ENCODE results near the gene PAQR4.

Gene PAQR4

GRCh38 chr16:2956579-2956956 is 12.6 kb upstream of the PAQR4 start:
- TF ChIP-seq CTCF (IDR thresholded peaks at IDR 0.05): no peak

- no peak for TF ChIP-seq CTCF (IDR thresholded peaks at IDR 0.05)
These were observed 9.9 kb upstream of the PAQR4 start for GRCh38 chr16:2959206-2959605.

- TF ChIP-seq CTCF (IDR thresholded peaks at IDR 0.05): no peak
These were observed 8.8 kb upstream of the PAQR4 start for GRCh38 chr16:2960183-2961010.

GRCh38 chr16:2962334-2963073 is 6.6 kb upstream of the PAQR4 start:
- TF ChIP-seq CTCF (IDR thresholded peaks at IDR 0.05): no peak

GRCh38 chr16:2963074-2963722 is 6.0 kb upstream of the PAQR4 start:
- no peak for TF ChIP-seq CTCF (IDR thresholded peaks at IDR 0.05)

GRCh38 chr16:2963723-2964474 is 5.2 kb upstream of the PAQR4 start, which contains the start of gene KREMEN2:
Gene KREMEN2 (plus strand): TSS chr16:2964275. CDS start chr16:2964521, 246 bp downstream.
- TF ChIP-seq CTCF (IDR thresholded peaks at IDR 0.05): no peak

All from LNCAP (cell line).